Endodermal cell (in vitro differentiated cells): Measurements from ENCODE around the gene AIRE. TPM values are rescaled to one million over a fixed set of nuclear protein-coding genes. Genes with fewer than 3 reads are reported as not detected.

ENCODE experiments used
- DNase-seq: peaks from one replicate; pipeline ENCODE4 v3.0.0-alpha.2; 2017
- H3K27ac ChIP-seq: 2 replicates; pipeline ENCODE4 v1.5.1; 2013; ENCODE audit warnings: mild to moderate bottlenecking, low read depth, low read length, moderate library complexity
- H3K27me3 ChIP-seq: 2 replicates; pipeline ENCODE4 v1.6.1; 2013; ENCODE audit warnings: mild to moderate bottlenecking, low read length, moderate library complexity; ENCODE audit not compliant: insufficient read depth, control insufficient read depth, poor library complexity, severe bottlenecking
- H3K36me3 ChIP-seq: 2 replicates; pipeline ENCODE4 v1.7.0; 2013; ENCODE audit warnings: mild to moderate bottlenecking, low read length, moderate library complexity; ENCODE audit not compliant: control insufficient read depth, insufficient read depth
- H3K4me1 ChIP-seq: one replicate; pipeline ENCODE4 v1.7.0; 2013; ENCODE audit warnings: low read length; ENCODE audit not compliant: control insufficient read depth, insufficient read depth
- H3K4me3 ChIP-seq: 2 replicates; pipeline ENCODE4 v1.5.1; 2013; ENCODE audit warnings: mild to moderate bottlenecking, low read length, moderate library complexity
- H3K9ac ChIP-seq: 2 replicates; pipeline ENCODE4 v1.6.1; 2013; ENCODE audit warnings: mild to moderate bottlenecking, low read length, moderate library complexity; ENCODE audit not compliant: poor library complexity, severe bottlenecking; ENCODE audit errors: extremely low read depth
- H3K9me3 ChIP-seq: 2 replicates; pipeline ENCODE4 v1.6.1; 2013; ENCODE audit warnings: mild to moderate bottlenecking, low read length, moderate library complexity; ENCODE audit not compliant: control insufficient read depth
- H3K27ac Mint-ChIP-seq: 2 replicates; pipeline ENCODE4 v1.8.0; 2020; ENCODE audit warnings: mixed read lengths
- H3K27me3 Mint-ChIP-seq: 2 replicates; pipeline ENCODE4 v1.8.0; 2021; ENCODE audit warnings: mild to moderate bottlenecking, mixed read lengths; ENCODE audit not compliant: insufficient read depth
- H3K36me3 Mint-ChIP-seq: 2 replicates; pipeline ENCODE4 v1.8.0; 2020; ENCODE audit warnings: low read depth, mixed read lengths
- H3K4me1 Mint-ChIP-seq: 2 replicates; pipeline ENCODE4 v1.8.0; 2020; ENCODE audit warnings: mixed read lengths
- H3K4me3 Mint-ChIP-seq: 2 replicates; pipeline ENCODE4 v1.8.0; 2020; ENCODE audit warnings: mild to moderate bottlenecking, moderate library complexity, mixed read lengths
- H3K9me3 Mint-ChIP-seq: 2 replicates; pipeline ENCODE4 v1.8.0; 2020; ENCODE audit warnings: mild to moderate bottlenecking, mixed read lengths
- CTCF ChIP-seq: fragments of 200-600 bp; sonication (generic); conservative IDR thresholded peaks from 2 replicates; pipeline ENCODE4 v1.5.0; 2021; ENCODE audit warnings: antibody characterized with exemption, mild to moderate bottlenecking
- WGBS, 2 experiments: methylation state at CpG; one replicate each; pipeline versions ENCODE4 v1.1.5 to v1.1.7; 2013; ENCODE audit warnings: missing lambda C conversion rate in 2 of 2, mixed read lengths in 1 of 2; ENCODE audit not compliant: insufficient coverage in 1 of 2, insufficient read length in 1 of 2; 5-methylcytosine and 5-hydroxymethylcytosine counted together
- total RNA-seq, 2 donors: library from RNA; stranded (reverse); fragmentation: NEBNext Ultra II Directional in 1 of 2; extraction: Animal tissue kit (Norgen Biotek cat#: 25700) in 1 of 2; gene quantifications; 2 replicates in 1 of 2; 3 replicates in 1 of 2; pipeline ENCODE4 v1.2.1, GENCODE V29; 2021

Gene AIRE
- total RNA-seq, 2 donors from 2014 or later, result 1.2 to 2.7 TPM

GRCh38 chr21:44297525-44298290 is 12.0 kb downstream of the AIRE start:
- Mint-ChIP-seq H3K36me3 (no peaks in the 10 kb centered on the region), H3K4me1 (peaks cover 10% of the 10 kb centered on the region), H3K9me3 (no peaks in the 10 kb centered on the region), H3K27me3 (peaks cover 2% of the 10 kb centered on the region), H3K27ac (no peak overlapping the region), H3K4me3 (no peak overlapping the region)
- 25 to 47% methylated on average over 14 to 22 of the region's 22 CpGs for WGBS, 2 experiments
- H3K27me3 ChIP-seq, result no peaks in the 10 kb centered on the region
- no peak overlapping the region for H3K9ac ChIP-seq
- H3K9me3 ChIP-seq, result no peaks in the 10 kb centered on the region
- TF ChIP-seq CTCF, result peak; percentile 95
- peak; percentile 96 for DNase-seq
- H3K36me3 ChIP-seq, result no peaks in the 10 kb centered on the region
- H3K27ac ChIP-seq, result no peak overlapping the region
- no peak overlapping the region for H3K4me3 ChIP-seq
- H3K4me1 ChIP-seq, result peaks cover 3% of the 10 kb centered on the region

DNA sequence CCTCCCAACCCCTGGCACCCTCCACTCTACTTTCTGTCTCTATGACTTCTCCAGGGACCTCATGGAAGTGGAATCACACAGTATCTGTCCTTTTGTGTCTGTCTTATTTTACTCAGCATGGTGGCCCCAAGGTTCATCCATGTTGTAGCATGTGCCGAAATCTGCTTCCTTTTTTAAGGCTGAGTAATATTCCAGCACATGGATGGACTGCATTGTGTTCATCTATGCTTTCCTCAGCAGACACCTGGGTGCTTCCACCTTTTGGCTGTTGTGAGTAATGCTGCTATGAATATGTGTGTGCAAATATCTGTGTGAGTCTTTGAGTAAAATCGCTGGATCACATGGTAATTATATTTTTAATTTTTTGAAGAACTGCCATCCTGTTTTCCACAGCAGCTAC is 12.6 kb downstream of the AIRE start:
- Mint-ChIP-seq H3K4me1 (peaks cover 11% of the 10 kb centered on the region), H3K27ac (no peak overlapping the region), H3K36me3 (no peaks in the 10 kb centered on the region), H3K4me3 (no peak overlapping the region), H3K9me3 (no peaks in the 10 kb centered on the region), H3K27me3 (peaks cover 2% of the 10 kb centered on the region)
- Histone ChIP-seq H3K4me3 (no peak overlapping the region), H3K9me3 (no peaks in the 10 kb centered on the region), H3K4me1 (peaks cover 3% of the 10 kb centered on the region), H3K9ac (no peak overlapping the region), H3K36me3 (no peaks in the 10 kb centered on the region), H3K27ac (no peak overlapping the region), H3K27me3 (no peaks in the 10 kb centered on the region)
- TF ChIP-seq CTCF, result no peak
- DNase-seq, result no peak
- WGBS, 2 experiments, result 88 to 98% methylated on average over 1 to 2 of the region's 2 CpGs

DNA sequence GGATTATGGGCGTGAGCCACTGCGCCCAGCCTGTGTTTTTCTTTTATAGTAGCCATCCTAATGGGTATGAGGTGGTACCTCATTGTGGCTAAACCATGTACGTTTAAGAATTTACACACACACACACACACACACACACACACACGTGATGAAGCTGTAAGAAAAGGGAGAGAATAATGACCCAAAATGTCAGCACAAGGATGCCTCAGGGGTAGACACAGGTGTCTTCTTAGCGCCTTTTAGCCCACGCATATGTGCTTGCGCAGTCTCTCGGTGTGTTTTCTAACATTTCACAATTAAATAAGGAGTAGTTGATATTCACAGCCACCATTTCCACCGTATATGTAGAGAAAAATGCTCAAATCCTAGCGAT is 13.4 kb downstream of the AIRE start:
- Mint-ChIP-seq H3K9me3 (no peaks in the 10 kb centered on the region), H3K4me3 (peak overlapping the region; percentile 67), H3K4me1 (peaks cover 19% of the 10 kb centered on the region), H3K27ac (peak overlapping the region; percentile 79), H3K36me3 (no peaks in the 10 kb centered on the region), H3K27me3 (peaks cover 2% of the 10 kb centered on the region)
- Histone ChIP-seq H3K36me3 (no peaks in the 10 kb centered on the region), H3K27me3 (no peaks in the 10 kb centered on the region), H3K9me3 (no peaks in the 10 kb centered on the region), H3K9ac (peak overlapping the region; percentile 61), H3K4me3 (peak overlapping the region; percentile 82), H3K4me1 (peaks cover 11% of the 10 kb centered on the region), H3K27ac (no peak overlapping the region)
- TF ChIP-seq CTCF, result no peak
- WGBS, 2 experiments, result 46 to 72% methylated on average over 4 to 6 of the region's 10 CpGs
- DNase-seq, result no peak
